Activated CD4-positive, alpha-beta T cell treated with anti-CD3 and anti-CD28 coated beads, Interleukin-2, amount 50 U/mL, for 16 hours (primary cell): ENCODE results near the gene AFF3.
"Not testable (repeated sequence)": the region's sequence is repeated elsewhere in the genome, so short reads cannot be mapped to it uniquely, and the experiment has no call there.

ENCODE experiments used
- DNase-seq: peaks from one replicate; pipeline ENCODE4 v3.0.0-alpha.2; 2020

AFF3 gene

GRCh38 chr2:99682275-99683060, 459.9 kb downstream of the AFF3 start:
- DNase-seq, result no peak

DNA sequence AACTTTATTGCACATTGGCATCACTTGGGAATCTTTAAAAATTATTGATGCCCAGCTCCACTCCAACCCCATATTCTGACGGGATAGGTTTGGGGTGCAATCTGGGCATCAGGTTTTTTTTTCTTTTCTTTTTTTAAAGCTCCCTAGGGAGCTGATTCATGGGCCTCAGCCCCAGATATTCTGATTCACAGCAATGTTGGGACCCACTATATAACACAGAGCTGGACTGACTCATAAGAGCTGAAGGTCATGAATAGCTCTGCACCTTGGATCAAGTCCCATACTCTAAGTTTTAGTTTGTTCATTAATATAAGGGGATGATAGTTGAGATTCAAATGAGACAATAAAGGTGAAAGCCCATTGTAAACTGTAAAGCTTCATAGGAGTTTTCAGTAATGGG, 461.4 kb downstream of the AFF3 start:
- DNase-seq, result no peak

- no peak for DNase-seq
Observed at GRCh38 chr2:99679518-99679917, 462.9 kb downstream of the AFF3 start.

DNA sequence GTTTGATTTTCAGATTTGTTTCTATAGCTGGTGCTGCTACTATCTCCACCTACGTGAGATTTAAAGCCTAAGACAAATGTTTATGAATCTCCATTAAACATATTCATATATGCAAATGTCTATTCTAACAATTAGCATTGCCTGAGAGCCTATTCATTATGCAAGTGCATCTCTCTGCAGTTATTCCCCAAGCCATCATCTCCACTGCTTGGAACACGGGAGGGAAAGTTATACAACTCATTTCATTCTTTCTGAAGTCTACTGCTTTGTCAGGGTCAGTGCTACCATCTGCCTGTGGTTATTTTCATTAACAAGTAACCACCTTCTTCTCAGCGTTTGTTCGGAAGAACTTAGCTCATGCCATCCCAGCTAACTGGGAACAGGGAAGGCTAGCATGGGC, 463.8 kb downstream of the AFF3 start:
- DNase-seq, result no peak

DNA sequence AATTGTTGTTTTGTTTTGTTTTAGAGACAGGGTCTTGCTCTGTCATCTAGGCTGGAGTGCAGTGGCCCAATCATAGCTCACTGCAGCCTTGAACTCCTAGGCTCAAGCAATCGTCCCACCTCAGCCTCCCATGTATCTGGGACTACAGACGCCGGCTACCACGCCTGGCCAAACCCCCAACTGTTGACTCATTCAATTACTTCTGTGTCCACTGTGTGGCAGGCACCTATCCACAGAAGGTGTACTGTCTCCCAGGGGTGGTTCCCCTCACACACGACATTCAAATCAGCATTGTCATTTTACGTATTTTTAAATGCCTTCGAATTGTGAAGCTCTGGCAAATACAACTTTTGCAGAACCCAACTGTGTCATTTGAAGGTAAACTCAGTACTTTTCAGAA, 464.6 kb downstream of the AFF3 start:
- no peak for DNase-seq

- no peak for DNase-seq
Observed at GRCh38 chr2:99675130-99675661, 467.2 kb downstream of the AFF3 start.

DNA sequence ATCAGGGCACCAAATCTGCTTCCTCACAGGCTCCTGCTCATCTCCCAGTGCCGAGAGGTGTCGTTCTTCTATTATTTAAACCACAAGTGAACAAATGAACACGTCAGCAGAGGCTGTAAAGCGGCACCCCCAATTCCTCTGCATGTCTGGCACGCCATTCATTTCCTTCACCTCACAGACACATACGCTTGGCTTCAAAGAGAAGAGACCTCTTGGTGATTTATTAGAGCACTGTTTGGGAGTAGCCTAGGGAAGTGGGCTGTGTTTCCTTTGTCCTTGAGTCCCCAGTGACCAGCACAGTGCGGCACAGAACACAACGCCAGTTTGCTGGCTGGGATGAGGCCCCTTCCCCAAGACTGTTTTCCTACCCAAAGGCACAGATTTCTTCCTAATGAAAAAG, 468.3 kb downstream of the AFF3 start:
- no peak for DNase-seq

- DNase-seq, result no peak
Observed at GRCh38 chr2:99672766-99673350, 469.5 kb downstream of the AFF3 start.

DNA sequence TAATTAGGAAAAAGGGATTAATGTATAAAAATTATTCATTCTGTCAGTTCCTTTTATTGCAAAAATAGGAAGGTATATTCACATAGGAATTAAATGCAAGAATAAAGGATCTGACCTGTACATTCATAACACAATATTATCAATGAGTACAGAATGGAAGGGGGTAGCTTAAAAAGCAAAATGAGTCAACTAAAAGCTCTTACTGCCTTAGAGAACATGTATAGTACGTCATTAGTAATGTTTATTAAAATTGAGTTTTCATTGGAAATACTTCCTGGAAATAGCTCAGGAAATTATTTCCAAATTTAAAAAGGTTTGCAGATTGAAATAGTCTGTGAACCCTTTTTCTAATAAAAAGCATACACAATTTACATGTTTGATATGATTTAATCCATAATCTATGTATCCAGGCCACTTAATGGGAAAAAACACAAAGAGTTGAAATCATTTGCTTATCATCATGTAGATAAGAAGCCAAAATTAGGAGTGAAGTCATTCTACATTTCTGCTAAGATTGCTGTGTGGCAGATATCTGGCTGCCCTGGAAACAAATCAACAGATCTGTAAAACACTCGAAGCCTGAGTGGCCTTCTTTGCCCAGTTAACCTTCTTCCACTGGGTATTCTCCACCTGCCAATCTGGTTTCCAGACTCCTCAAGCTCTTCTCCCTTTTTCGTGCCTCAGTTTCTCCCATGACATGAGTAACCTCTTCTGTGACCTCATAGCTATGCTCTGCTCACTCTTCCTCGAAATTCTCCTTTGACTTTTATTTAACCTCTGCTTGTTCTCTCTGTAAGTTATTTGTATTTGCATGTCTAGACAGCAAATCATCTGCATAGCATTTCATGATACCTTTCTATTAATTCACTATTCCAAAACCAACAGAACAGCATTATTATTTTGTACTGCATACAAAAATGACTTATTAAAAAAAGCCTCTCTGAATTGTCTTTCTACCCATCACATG, 471.3 kb downstream of the AFF3 start:
- DNase-seq, result no peak

DNA sequence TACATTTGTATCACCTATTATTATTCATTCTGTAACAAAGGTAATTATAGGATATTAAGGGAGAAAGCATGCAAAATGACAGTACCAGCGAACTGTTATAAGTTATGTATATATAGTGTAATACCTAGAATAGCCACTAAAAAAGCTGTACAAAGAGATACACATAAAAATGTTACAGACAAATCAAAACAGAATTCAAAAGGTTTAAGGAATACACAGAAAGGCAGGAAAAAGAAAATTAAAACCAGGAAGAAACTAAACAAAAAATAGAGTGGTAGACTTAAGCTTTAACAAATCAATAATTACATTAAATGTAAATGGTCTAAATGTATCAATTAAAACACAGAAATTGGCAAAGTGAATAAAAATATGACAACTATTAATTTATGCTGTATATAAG, 476.1 kb downstream of the AFF3 start:
- no peak for DNase-seq

- DNase-seq, result no peak
Observed at GRCh38 chr2:99663641-99664040, 478.7 kb downstream of the AFF3 start.

DNA sequence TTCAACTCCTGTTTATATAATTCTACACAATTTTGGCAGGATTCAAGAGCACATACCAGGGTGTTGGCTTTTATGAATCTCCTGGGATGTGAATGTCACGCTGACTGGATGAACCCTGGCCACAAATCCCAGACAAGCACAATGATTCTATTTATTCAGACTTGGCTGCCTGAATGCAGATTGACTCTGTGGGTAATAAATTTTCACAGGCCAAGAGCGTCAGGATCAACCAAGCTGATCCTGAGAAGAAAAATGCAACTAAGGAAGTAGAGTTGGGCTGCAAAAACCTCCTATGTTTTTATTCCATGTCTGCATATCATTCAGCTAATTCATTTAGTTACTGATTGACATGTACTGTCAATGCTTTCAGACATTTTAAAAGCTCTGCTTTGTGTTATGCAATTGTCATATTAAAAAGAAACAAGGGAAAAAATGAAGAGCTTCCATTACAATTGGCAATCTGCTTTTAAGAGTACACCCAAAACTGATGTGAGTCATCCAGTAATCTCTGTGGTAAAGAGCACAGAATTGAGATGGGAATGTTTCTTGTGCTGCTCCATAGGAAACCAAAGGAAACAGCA, 479.5 kb downstream of the AFF3 start:
- no peak for DNase-seq

GRCh38 chr2:99661761-99662160, 480.6 kb downstream of the AFF3 start:
- not testable (repeated sequence) for DNase-seq

DNA sequence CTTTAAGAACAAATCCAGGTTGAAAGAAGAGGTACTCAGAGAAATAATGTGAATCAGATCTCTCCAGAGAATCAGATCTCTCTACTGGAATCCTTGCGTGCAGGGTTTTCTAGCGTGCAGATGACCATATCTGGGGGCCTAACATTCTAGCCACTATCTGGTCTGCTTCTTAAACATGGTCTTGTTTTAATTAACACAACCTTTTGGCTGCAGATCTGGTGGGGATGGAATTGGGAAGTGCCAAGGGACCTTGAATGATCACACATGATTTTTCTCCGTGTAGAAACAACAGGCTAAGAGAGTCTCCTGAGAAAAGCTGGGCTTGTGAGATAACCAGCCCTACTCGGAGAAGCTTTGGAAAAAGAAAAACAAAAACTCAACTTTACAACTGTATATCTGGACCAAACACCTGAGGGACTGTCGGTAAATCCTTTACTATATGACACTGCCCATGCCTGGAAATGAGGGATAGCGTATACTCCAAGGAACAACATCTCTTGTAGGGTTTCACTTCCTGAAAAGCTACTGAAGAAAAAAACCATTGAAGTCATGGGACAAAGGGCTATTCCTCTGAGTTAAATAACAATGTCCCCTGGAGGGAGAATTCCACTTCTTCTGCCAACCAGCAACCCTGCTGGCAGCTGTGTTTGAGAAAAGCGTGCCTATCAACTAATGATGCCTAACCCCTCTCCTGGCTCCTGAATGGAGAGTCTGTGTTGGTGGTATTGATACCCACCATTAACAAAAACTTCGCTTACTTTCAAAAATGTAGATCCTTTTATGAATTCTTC, 481.6 kb downstream of the AFF3 start:
- DNase-seq, result no peak

DNA sequence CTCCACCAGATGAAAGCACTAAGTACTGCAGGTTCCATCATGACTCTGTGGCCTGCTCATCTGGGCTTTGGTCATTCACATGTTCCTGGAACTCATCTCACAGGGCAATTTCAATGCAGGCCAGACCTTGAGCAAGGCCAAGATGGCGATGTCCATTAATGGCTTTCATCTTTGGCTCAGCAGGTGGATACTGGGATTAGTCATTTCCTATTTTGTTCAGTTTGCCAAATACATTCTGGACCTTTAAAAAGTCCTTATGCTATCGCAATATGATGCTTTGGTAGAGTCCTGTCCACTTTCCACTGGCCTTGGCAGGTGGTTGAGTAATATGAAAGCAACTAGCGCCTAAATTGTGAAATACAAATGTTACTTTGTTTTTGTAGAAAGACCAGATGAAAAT, 482.5 kb downstream of the AFF3 start:
- DNase-seq, result no peak

GRCh38 chr2:99657691-99658258, 484.6 kb downstream of the AFF3 start:
- DNase-seq, result no peak

GRCh38 chr2:99656994-99657393, 485.4 kb downstream of the AFF3 start:
- no peak for DNase-seq

DNA sequence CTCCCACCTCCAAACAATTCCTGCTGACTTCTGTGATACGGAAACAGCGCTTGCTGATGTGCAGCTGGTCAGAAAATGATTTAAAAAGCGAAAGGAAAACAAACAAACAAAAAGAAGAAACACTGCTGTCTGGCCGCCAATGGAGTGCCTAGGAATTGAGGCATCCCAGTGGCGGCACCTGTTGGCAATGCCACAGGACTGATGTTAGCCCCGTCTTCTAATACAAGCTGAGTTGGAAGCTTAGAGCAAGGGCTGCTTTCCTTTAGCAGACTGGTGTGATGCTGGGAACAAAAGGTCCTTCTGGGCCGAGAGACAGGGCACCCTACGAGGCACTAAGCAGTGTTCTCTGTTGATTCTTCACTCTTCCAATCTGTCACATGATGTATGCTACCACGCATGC, 489.0 kb downstream of the AFF3 start:
- DNase-seq, result no peak

GRCh38 chr2:99652862-99653261, 489.5 kb downstream of the AFF3 start:
- no peak for DNase-seq

DNA sequence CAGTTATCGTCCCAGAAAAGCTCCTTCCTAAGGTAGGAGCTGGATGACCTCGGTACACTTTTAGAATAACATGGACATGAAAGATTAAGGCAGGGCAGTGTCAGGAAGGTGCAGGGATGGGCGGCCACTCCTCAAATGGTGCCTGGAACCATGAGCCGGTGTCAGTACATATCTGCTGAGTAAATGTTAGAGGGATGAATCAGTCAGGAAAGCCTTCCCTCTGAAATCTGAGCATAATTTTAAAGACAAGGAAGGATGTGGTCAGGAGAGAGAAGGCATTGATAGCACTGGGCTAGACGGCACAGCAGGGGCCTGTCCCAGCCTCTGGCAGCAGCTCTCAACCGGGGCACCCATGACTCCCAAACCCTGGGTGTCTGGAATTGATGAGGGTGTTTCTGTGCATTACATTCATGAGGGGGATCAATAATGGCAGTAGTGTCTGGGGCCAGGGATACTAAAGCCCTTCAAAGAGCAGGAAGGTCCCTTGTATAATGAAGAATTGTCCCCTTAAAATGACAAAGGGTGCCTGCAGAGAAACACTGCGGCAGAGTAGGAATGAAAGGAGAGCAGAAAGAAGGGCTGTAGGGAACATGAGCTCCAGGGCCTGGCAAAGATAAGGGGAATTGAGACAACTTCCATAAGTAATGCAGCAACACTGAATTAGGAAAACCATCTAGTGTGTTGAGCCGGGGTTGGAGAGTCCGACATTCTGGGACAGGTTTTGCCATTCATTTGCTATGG, 490.3 kb downstream of the AFF3 start:
- no peak for DNase-seq
